ENCODE data around the gene TMEM236.

TMEM236 gene

DNA sequence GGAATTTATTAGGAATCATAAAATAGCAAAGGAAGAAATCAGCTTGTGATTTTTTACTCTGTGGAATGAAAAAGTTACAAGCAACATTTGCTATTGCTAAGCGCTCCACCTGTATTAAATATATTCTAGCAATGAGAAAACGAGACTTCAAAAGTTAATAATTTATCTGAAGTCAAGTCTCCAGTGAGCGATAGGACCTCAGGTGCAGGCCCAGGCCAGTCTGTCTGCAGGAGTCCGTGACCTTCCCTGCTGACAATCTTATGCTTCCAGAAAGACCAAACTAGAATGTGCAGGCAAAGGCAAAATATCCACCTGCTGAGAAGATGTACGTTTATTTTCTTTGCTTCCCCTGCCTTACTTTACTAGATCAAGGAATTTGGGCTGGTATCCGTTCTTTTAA is 79.9 kb downstream of the TMEM236 start:
- DNase-seq = no peak

DNA sequence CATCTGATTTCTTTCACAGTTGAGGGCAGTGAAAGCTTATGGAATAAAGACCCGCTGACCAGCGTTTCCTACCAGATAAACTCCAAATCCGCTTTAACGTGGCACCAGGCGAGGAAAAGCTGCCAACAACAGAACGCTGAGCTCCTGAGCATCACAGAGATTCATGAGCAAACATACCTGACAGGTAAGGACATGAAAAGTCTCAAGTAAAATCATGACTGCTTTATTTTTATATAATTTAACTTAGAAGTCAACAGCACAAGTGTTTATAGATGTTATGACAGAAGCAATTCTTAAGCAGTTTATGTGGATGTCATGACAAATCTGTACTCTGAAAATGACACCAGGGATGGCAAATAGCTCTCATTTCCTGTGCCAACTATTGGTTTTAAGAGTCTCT is 81.7 kb downstream of the TMEM236 start:
- DNase-seq = no peak

DNA sequence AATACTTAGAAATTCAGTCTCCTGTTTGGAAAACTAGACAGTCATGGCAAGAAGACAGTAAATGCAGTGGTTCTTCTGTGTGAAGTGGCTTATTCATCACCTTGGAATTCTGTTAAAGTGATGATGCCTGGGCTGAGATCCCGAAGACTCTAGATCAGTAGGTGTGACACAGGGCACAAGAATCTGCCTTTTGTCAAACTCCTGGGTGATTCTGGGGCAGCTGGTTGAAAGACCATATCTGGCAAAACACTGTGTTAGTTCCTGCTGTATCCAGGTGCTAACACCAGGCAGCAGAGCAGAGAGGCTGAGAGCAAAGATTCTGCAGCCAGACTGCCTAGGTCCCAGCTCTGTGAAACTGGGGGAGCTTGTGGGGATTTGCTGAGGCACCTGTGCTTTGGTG is 83.7 kb downstream of the TMEM236 start:
- no peak for DNase-seq

DNA sequence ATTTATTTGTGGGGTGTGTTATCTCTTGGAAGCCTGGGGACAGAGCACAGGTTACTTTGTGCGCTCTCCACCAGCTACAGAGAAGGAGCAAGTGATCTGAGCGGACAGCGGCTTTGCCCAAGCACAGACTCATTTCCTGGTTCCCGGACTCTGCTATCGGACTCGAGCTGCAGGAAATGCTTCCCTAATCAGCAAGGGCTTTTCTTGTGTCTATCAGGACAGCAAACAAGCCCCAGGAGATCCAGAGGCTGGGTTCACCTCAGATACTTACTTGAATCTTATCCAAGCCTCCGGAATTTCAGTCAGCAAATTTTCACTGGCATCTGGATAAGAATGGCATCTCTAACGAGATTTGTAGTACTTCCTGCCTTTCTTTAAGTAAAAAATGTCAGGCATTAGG is 84.9 kb downstream of the TMEM236 start:
- DNase-seq = peak; percentile 40

DNA sequence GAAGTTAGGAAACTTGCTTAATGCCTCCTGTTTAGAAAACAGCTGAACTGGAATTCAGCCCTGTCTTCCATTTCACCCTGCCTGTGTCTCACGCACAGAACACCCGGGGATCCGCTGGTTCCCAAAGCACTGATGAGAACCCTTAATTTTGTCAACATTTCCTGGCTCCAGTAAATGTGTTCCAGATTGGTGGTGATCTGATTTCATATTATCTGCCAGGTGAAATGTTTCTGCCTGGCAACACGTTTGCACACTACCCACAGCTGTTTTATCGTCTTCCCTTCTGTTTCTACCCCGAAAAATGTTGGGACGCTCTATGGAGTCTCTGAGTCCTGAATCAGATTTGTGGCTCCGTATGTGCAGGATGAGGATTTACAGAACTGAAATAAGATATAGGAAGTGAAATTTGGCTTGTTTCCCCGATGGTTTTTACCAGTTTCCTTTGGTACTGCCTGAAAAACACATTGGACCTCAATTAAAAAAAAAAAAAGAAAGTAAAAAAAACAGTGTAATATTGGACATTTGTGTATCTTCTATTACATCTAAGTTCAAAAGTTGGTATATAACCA is 86.2 kb downstream of the TMEM236 start:
- peak; percentile 82 for DNase-seq

DNA sequence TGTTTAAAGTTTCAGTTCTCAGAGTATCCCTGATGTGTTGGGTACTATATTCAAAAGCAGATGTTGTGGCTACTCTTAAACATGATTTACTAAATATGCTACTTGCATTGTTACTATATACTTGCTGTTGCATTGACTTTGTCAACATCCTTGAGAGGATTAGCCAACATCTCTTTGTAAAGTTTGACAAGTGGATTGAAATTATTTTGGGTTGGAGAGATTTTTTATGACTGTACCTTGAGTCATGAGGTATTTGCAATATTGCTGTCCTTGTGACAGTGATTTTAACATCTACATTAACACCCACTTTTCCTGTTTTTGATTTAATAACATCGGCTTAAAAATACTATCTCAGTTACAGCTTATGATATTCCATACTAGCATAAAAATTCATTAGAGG is 89.0 kb downstream of the TMEM236 start:
- peak; percentile 79 for DNase-seq

DNA sequence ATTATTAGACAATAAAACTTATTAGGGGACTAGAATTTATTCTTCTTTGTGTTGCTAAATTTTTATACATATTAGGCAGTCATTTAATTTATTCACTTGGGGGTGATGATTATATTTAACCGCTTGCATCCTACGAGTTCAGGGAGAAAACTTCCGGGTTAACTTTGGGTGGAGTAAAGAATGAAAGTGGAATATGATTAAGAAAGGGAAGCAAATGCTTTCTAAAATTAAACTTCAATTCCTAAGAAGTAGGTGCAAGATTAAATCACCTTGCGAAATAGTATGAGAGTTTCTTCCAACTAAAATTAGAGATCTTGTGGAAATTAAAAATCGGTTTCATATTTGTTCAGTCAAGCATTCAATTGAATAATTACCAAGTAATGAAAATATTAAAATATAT is 90.6 kb downstream of the TMEM236 start:
- peak; percentile 34 for DNase-seq

DNA sequence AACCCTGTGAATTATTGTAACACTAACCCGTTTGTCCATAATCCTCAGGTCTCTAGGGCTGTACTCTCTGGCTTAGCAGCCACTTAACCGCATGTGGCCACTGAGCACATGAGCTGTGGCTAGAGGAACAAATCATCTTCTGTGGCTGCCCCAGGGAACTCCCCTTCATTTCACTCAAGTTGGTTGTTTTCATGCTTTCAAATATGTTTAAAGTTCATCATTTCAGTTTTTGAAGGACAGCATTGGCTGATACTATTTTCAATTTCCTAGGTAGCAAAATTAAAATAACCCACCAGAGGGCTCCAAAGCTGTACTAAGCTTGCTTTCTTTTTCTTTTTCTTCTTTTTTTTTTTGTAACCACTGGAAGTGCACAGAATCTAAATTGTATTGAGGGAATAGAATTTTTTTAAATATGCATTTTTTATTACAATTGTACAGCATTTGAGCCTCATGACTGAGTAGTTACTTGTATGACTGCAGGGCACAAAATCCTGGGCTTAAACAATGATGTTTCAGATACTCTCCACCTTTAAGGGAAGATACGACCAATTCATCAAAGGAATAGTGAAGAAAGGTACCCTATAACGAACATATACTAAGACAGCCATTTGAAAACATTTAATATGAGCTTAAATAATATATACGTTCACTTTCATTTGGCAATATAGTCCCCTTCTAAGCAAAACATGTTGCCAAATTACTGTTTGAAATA is 95.7 kb downstream of the TMEM236 start:
- DNase-seq = peak; percentile 48

DNA sequence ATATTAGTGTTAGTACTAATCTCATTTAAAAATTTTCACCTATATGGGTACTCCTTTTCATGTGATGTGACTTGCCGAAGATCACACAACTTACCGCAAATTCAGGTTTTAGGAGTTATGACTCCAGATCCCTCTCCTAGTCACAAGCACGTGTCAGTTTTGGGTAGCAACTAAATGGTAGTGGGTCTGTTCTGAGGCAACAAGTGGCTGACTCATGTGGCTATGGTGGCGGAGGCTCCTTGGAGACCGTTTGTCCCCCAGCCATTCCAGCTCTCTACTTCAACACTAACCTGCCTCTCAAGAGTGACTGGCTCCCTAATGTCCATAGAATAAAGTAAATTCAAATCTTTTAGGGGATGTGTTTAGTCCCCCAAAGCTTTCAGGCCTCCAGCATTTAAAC is 96.6 kb downstream of the TMEM236 start:
- no peak for DNase-seq
